PC-3 (cell line): ENCODE measurements around the gene ARHGEF37. TPM values are rescaled to one million over a fixed set of nuclear protein-coding genes. Genes with fewer than 3 reads are reported as not detected.

Experiments used
- ATAC-seq: fragments of 200-7000 bp; cut with Tn5 transposase; 2 replicates; pipeline ENCODE4 v1.9.1; 2020; ENCODE audit warnings: mild to moderate bottlenecking, moderate library complexity
- BruUV-seq: library from RNA; stranded (reverse); fragments of 400-500 nt; replicated peaks from 2 replicates; lab custom pipeline; 2021; lab: Mats Ljungman, UMichigan
- CTCF ChIA-PET: fragments of 300-600 bp; sonication (Branson Sonifier 250); formaldehyde crosslinking; loops from one replicate; lab custom pipeline; 2022; ENCODE audit warnings: antibody characterized with exemption; lab: Charles Lee
- POLR2A ChIA-PET: fragments of 300-600 bp; sonication (Branson Sonifier 250); formaldehyde crosslinking; loops from one replicate; lab custom pipeline; 2022; ENCODE audit warnings: antibody characterized with exemption; ENCODE audit not compliant: unreplicated experiment; lab: Charles Lee
- DNase-seq: peaks from one replicate; pipeline ENCODE4 v3.0.0-alpha.2; 2015
- H2AFZ ChIP-seq: fragments of 300-600 bp; sonication (generic); 2 replicates; pipeline ENCODE4 v1.6.0; 2016; ENCODE audit warnings: antibody characterized with exemption, low read length
- H3F3A ChIP-seq: fragments of 300-600 bp; sonication (generic); one replicate; pipeline ENCODE4 v1.6.0; 2017; ENCODE audit warnings: antibody characterized with exemption, low read length, control low read depth, mild to moderate bottlenecking; ENCODE audit not compliant: unreplicated experiment
- H3K27ac ChIP-seq: fragments of 300-600 bp; sonication (generic); 2 replicates; pipeline ENCODE4 v1.5.1; 2016; ENCODE audit warnings: mild to moderate bottlenecking, low read length
- H3K27me3 ChIP-seq: fragments of 300-600 bp; sonication (generic); 2 replicates; pipeline ENCODE4 v1.6.1; 2016; ENCODE audit warnings: low read length, mixed read lengths
- H3K36me3 ChIP-seq: fragments of 300-600 bp; sonication (generic); 2 replicates; pipeline ENCODE4 v1.6.1; 2016; ENCODE audit warnings: low read depth, mixed run types, low read length, mixed read lengths
- H3K4me1 ChIP-seq: fragments of 300-600 bp; sonication (generic); 2 replicates; pipeline ENCODE4 v1.5.1; 2016; ENCODE audit warnings: low read length; ENCODE audit not compliant: insufficient read depth
- H3K4me2 ChIP-seq: fragments of 300-600 bp; sonication (generic); 2 replicates; pipeline ENCODE4 v1.6.0; 2016; ENCODE audit warnings: low read length
- H3K4me3 ChIP-seq: fragments of 300-600 bp; sonication (generic); 2 replicates; pipeline ENCODE4 v1.5.1; 2016; ENCODE audit warnings: mild to moderate bottlenecking, low read length, mixed read lengths
- H3K79me2 ChIP-seq: fragments of 300-600 bp; sonication (generic); 2 replicates; pipeline ENCODE4 v1.6.1; 2017; ENCODE audit warnings: low read length, mixed read lengths
- H3K9ac ChIP-seq: fragments of 300-600 bp; sonication (generic); 2 replicates; pipeline ENCODE4 v1.6.0; 2016; ENCODE audit warnings: mild to moderate bottlenecking, low read length
- H3K9me2 ChIP-seq: fragments of 300-600 bp; sonication (generic); replicated peaks from 2 replicates; pipeline ENCODE4 v1.6.1; 2016; ENCODE audit warnings: mixed run types, low read length, mixed read lengths
- H3K9me3 ChIP-seq: fragments of 300-600 bp; sonication (generic); 2 replicates; pipeline ENCODE4 v1.6.1; 2016; ENCODE audit warnings: low read length, mixed read lengths
- H4K20me1 ChIP-seq: fragments of 300-600 bp; sonication (generic); 2 replicates; pipeline ENCODE4 v1.6.1; 2016; ENCODE audit warnings: low read length, mixed read lengths
- EZH2 ChIP-seq: fragments of 300-600 bp; sonication (generic); IDR thresholded peaks from one replicate; pipeline ENCODE4 v1.6.1; 2017; ENCODE audit warnings: antibody characterized with exemption, mild to moderate bottlenecking, low read length; ENCODE audit not compliant: unreplicated experiment
- EZH2phosphoT487 ChIP-seq: fragments of 300-600 bp; sonication (generic); IDR thresholded peaks from 2 replicates; pipeline ENCODE4 v1.6.1; 2018; ENCODE audit warnings: mild to moderate bottlenecking, antibody characterized with exemption, low read length, borderline replicate concordance
- intact Hi-C: fragments of 100-400 bp; cut with micrococcal nuclease; formaldehyde crosslinking; loops from 2 replicates; pipeline ENCODE4 v1.9.0; 2023
- total RNA-seq: library from RNA; depleted of rRNA; stranded (reverse); fragments of >200 nt; gene quantifications from 2 replicates; pipeline ENCODE4 v1.2.3, GENCODE V29; 2014
- TF ChIP-seq, protein P1 (sequence below): fragments of 300-600 bp; sonication (generic); conservative IDR thresholded peaks from 2 replicates; pipeline ENCODE4 v1.5.1; 2017; ENCODE audit warnings: antibody characterized with exemption, low read depth, mild to moderate bottlenecking, low read length

Gene ARHGEF37
- total RNA-seq, 1 experiment from 2014 or later = 6.5 TPM

DNA sequence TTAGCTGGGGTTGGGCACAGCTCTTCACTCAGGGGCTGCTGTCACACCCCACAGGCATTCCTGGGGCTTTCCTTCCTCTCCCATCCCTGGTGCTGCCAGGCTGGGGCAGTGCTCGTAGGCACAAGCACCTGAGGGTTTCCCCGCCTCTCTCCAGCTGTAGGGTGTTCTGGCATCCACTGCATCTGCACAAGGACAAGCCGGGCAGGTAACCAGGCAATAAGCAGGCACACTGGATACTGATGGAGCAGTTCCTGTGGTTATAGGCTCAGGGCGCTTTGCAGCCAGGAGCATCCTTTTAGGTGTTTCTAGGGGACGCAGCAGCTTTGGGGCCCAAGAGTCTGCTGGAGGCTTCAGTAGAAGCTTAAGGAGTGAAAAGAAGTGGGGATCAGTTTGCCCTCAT lies 56.8 kb downstream of the ARHGEF37 start:
- Histone ChIP-seq H3K9me2 (no peaks in the 10 kb centered on the region), H3K36me3 (no peaks in the 10 kb centered on the region), H3K4me3 (no peak overlapping the region), H3K9ac (no peak overlapping the region), H3F3A (no peaks in the 10 kb centered on the region), H4K20me1 (no peaks in the 10 kb centered on the region), H3K4me2 (no peak overlapping the region), H2AFZ (no peak overlapping the region), H3K4me1 (peaks cover 14% of the 10 kb centered on the region), H3K27ac (no peak overlapping the region), H3K79me2 (no peaks in the 10 kb centered on the region), H3K9me3 (no peaks in the 10 kb centered on the region), H3K27me3 (no peaks in the 10 kb centered on the region)
- DNase-seq (no peak), ATAC-seq (no peak)
- ChIA-PET POLR2A (no interaction called here), CTCF (no interaction called here)
- no TSS peak for BruUV-seq
- intact Hi-C loops = loop anchor here (5.0 kb wide), 1 partner anchor 354 kb away; no protein-coding TSS in a partner anchor
- TF ChIP-seq EZH2phosphoT487 (no peak), EZH2 (no peak)
- TF ChIP-seq, protein P1, sequence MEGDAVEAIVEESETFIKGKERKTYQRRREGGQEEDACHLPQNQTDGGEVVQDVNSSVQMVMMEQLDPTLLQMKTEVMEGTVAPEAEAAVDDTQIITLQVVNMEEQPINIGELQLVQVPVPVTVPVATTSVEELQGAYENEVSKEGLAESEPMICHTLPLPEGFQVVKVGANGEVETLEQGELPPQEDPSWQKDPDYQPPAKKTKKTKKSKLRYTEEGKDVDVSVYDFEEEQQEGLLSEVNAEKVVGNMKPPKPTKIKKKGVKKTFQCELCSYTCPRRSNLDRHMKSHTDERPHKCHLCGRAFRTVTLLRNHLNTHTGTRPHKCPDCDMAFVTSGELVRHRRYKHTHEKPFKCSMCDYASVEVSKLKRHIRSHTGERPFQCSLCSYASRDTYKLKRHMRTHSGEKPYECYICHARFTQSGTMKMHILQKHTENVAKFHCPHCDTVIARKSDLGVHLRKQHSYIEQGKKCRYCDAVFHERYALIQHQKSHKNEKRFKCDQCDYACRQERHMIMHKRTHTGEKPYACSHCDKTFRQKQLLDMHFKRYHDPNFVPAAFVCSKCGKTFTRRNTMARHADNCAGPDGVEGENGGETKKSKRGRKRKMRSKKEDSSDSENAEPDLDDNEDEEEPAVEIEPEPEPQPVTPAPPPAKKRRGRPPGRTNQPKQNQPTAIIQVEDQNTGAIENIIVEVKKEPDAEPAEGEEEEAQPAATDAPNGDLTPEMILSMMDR = no peak

DNA sequence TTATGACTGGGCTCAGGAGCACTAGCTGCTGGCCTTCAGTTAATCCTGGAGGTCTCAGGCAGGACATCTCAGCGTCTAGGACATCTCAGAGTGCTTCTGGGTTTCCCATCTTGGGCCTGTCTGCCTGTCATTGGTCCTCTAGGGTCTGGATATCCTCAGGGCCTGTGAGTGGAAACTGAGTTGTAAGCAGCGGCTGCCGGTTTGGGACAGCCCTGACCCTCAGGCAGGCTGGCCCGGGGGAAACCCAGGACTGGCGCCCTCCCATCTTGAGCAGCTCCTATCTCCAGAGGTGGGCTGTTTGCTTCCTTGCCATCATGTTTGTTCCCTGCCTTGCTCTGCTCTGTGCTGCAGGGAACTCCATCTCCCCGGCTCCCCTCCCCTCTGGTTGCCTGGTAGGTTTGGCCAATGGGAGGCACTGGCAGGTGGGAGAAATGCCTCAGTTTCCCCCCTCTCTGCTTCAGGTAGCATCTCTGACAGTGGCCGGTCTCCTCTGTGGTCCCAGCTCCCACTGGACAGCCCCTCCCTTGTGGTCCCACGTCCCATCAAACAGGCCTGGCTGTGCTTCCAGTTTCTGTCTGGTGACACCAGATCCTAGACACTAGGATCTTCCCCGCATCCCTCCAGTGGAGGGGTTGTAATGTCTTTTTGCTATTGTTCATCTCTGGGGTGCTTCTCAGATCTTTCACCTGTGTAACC lies 57.4 kb downstream of the ARHGEF37 start:
- Histone ChIP-seq H3K27ac (no peak overlapping the region), H4K20me1 (no peaks in the 10 kb centered on the region), H3F3A (no peaks in the 10 kb centered on the region), H3K9me2 (no peaks in the 10 kb centered on the region), H3K9me3 (no peaks in the 10 kb centered on the region), H3K4me1 (peaks cover 8% of the 10 kb centered on the region), H3K9ac (no peak overlapping the region), H3K4me2 (no peak overlapping the region), H3K27me3 (no peaks in the 10 kb centered on the region), H2AFZ (no peak overlapping the region), H3K36me3 (no peaks in the 10 kb centered on the region), H3K4me3 (no peak overlapping the region), H3K79me2 (no peaks in the 10 kb centered on the region)
- TF ChIP-seq EZH2phosphoT487 = no peak
- no peak for TF ChIP-seq EZH2
- TF ChIP-seq, protein P1 = no peak
- no peak for DNase-seq
- ATAC-seq = no peak
- ChIA-PET POLR2A (no interaction called here), CTCF (interaction anchor here (0.6 kb wide), 1 partner anchor 218 kb away, joined by 3 read pairs; no protein-coding TSS in a partner anchor)
- no TSS peak for BruUV-seq
- intact Hi-C loops = loop anchor here (5.0 kb wide), 1 partner anchor 354 kb away; no protein-coding TSS in a partner anchor

DNA sequence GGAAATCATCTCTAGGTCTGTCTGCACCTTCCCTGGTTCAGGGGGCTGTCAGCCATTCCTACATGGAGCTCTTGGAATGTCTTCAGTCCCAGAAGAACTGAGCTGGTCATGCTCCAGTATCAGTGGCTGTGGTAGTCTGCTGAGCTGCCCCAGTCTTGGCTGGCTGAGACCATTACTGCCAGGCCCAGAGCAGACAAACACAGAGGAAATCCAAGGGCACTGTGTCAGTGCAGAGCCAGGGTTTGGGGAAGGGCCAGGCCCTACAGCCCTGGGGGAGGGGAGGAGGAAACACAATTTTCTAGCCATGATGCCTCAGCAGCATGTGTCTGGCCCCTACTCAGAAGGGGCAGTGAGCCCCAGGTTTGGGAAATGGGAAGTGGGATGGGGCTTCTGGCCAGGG lies 58.4 kb downstream of the ARHGEF37 start:
- ATAC-seq = no peak
- intact Hi-C loops = loop anchor here (5.0 kb wide), 1 partner anchor 353 kb away; no protein-coding TSS in a partner anchor
- H3F3A ChIP-seq = no peaks in the 10 kb centered on the region

More for the DNA sequence above, 58.4 kb downstream of the ARHGEF37 start:
- Histone ChIP-seq H2AFZ (no peak overlapping the region), H3K9me2 (no peaks in the 10 kb centered on the region), H3K9ac (no peak overlapping the region), H3K27ac (no peak overlapping the region), H3K4me3 (no peak overlapping the region), H3K79me2 (no peaks in the 10 kb centered on the region), H3K36me3 (no peaks in the 10 kb centered on the region), H3K27me3 (no peaks in the 10 kb centered on the region), H3K9me3 (no peaks in the 10 kb centered on the region), H3K4me1 (0 out of 2 replicates have a peak, but pooled peaks cover 3% of the 10 kb centered on the region), H4K20me1 (no peaks in the 10 kb centered on the region), H3K4me2 (no peak overlapping the region)
- no peak for TF ChIP-seq EZH2phosphoT487
- DNase-seq = no peak
- no TSS peak for BruUV-seq
- ChIA-PET POLR2A (no interaction called here), CTCF (interaction anchor here (0.6 kb wide), 1 partner anchor 219 kb away, joined by 3 read pairs; no protein-coding TSS in a partner anchor)
